ENCODE data around the gene TOM1L2.
A peak's percentile ranks its signal among the peaks of the same experiment; 100 is the strongest.

The TOM1L2 gene

GRCh38 chr17:17835415-17836249 is 136.6 kb downstream of the TOM1L2 start:
- no peak for DNase-seq (ENCODE audit: low read depth)

DNA sequence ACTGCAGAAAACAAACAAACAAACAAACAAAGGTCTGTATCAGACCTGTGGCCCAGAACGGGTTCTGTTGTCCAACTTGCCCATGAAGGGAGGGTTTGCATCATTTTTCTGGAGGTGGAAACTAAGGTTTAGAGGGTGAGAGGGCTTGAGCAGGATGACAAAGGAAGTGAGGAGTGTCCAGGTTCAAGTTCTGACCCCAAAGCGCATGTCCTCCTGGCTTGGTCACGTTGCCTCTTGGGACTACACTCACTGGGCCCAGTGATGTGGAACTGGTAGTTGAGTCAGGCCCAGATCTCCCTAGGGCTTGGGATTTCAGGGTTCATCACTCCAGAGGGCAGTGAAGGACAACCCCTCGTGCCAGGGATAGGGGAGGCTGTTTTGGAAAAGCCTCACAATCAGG is 137.2 kb downstream of the TOM1L2 start:
- no peak for DNase-seq (ENCODE audit: low read depth)

DNA sequence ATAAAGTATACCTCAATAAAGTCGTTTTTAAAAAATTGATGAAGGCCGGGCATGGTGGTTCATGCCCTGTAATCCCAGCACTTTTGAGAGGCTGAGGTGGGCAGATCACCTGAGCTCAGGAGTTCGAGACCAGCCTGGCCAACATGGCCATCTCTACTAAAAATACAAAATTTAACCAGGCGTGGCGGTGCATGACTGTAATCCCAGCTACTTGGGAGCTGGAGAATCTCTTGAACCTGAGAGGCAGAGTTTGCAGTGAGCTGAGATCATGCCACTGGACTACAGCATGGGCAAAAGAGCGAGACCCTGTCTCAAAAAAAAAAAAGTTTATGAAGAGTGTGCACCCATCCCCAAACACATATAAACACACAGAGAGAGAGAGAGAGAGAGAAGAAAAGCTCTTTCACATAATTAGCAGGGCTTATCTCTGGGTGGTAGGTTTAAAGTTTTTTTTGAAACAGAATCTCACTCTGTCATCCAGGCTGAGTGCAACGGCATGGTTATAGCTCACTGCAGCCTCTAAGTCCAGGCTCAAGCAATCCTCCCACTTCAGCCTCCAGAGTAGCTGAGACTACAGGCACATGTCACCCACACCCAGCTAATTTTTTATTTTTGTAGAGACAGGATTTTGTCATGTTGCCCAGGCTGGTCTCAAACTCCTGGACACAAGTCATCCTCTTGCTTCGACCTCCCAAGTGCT is 138.4 kb downstream of the TOM1L2 start:
- no peak for DNase-seq (ENCODE audit: low read depth)

DNA sequence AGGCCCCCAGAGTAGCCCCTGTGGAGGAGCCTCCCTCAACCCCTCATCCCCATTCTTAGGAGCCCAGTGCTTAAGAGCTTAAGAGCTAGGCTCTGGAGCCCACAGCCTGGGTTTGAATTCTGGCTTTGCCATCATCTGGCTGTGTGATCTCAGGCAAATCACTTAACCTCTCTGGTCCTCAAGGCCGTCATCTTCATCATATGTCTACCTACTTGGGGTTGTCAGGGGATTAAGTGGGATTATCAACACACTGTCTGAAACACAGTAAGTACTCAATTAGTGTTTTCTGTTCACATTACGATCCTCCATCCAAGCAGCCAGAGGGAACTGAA is 140.2 kb downstream of the TOM1L2 start:
- no peak for DNase-seq (ENCODE audit: low read depth)

- no peak for DNase-seq (ENCODE audit: low read depth)
These were observed 140.8 kb downstream of the TOM1L2 start for GRCh38 chr17:17831208-17832031.

- no peak for DNase-seq (ENCODE audit: low read depth)
These were observed 141.4 kb downstream of the TOM1L2 start for GRCh38 chr17:17830740-17831207.

- DNase-seq (ENCODE audit: low read depth) = no peak
These were observed 142.0 kb downstream of the TOM1L2 start for GRCh38 chr17:17830269-17830567.

GRCh38 chr17:17827826-17828621 is 144.2 kb downstream of the TOM1L2 start:
- DNase-seq (ENCODE audit: low read depth) = no peak

DNA sequence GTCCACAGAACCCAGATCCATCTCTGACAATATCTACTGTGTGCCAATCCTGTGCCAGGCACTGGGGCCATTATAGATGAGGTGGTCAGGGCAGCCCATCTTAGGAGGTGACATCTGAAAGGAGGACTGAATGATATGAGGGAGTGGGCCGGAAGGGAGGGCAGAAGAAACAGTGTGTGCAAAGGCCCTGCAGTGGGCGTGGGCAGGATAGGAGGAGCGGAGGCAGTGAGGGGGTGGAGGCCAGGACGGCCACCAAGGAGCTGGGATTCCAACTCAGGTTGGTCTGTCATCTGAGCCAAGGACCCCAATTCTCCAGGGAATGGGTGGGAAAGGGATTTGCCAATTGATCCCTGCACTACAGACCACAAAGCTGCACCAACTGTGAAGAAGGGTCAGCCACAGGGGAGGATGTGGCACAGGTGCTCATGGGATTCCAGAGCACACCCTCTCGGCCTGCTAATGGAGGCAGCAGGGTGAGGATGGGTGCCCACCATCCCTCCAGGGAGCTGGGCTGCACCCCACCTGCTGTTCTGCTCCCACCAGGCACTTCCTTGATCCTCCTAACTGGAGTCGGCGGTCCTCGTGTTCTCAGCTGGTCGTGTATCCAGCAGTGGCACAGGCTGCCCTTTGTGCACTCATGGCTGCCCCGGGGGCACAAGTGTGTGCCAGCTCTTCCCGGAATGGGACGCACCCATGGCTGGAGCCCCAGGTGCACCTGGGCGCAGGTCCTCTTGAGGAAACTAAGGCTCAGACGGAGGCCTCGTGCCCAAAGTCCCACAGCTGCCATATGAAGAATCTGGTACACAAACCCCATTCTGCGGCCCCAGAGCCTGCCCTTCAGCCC is 145.0 kb downstream of the TOM1L2 start:
- no peak for DNase-seq (ENCODE audit: low read depth)

DNA sequence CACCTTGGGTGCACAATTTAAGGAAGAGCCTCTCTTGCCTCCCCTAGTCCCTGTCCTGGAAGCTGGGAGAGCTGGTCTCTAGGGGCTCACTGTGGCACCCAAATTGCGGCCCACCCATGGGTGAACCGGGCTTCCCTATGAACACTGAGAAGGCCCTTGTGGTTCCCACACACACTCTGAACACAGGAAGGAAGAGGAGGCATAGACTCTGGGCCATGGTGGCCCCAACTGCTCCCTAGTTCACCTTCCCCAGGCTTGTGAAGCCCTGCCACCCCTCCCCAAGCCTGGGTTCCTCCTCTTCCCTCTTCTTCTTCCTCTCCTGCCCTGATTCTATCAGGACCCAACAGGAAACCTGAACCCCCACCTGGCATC is 145.9 kb downstream of the TOM1L2 start:
- no peak for DNase-seq (ENCODE audit: low read depth)

- no peak for DNase-seq (ENCODE audit: low read depth)
These were observed 147.2 kb downstream of the TOM1L2 start for GRCh38 chr17:17824783-17825614.

DNA sequence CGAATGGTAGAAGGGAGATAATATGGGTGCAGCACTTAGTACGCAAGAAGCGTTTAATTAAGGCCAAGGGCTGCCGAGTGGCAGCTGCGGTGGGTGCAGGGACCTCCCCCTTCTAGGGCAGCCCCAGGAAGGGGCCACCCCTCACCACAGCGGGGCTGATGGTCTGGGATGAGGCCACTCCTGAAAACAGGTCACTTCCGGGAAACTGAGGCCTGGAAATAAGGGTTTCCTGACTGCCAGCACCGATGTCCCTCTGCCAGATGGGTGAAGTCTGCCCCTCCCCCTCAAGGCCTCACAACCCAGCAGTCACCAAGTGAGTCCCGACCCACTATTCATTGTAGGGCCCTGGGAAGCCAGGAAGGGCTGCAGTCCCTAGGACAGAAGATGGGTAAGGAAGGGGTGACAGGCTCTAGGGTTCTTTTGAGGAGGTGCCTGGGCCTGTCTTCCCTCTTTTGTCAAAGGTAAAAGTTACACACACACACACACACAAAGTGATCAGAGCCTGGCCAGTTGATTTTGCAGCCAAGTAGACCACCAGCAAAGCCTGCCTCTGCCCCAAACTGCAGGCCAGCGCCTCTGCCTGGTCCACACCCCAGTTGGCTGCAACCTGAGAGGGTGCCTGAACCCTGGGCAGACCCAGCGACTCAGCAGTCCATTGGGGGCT is 147.9 kb downstream of the TOM1L2 start:
- DNase-seq (ENCODE audit: low read depth) = no peak

- DNase-seq (ENCODE audit: low read depth) = peak; percentile 52
These were observed 148.6 kb downstream of the TOM1L2 start for GRCh38 chr17:17823433-17824118.

GRCh38 chr17:17822616-17823015 is 149.6 kb downstream of the TOM1L2 start:
- DNase-seq (ENCODE audit: low read depth) = no peak

- no peak for DNase-seq (ENCODE audit: low read depth)
These were observed 150.0 kb downstream of the TOM1L2 start for GRCh38 chr17:17822189-17822588.

DNA sequence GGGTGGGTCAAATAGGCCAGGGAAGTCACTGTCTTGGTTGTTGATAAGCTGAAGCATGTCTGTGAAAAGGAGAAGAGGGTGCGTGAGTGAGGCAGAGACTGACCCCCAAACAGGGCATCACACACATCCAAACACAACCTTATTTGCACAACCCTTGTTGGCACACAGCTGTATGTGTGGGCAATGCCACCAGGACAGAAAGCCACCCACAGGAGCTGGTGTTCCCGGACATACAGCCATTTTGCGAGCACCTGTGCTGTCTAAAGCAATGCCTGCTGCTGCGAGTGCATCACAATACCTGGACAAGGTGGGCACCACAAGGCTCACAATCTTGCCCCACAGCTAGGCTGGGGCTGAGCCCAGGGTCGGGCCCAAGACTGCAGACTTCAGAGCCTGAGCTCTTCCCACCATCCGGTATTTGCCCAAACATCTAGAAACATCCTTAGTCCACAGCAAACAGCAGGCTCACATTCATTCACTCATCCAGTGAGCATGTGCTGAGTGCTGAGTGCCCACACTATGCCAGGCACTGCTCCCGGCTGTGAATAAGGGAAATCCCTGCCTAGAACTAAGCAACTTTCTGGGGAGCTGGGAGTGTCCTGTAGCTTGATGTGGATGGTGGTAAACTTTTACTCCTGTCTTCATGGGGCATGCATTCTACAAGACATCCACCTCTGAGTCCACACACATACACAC is 151.6 kb downstream of the TOM1L2 start:
- DNase-seq (ENCODE audit: low read depth) = no peak

DNA sequence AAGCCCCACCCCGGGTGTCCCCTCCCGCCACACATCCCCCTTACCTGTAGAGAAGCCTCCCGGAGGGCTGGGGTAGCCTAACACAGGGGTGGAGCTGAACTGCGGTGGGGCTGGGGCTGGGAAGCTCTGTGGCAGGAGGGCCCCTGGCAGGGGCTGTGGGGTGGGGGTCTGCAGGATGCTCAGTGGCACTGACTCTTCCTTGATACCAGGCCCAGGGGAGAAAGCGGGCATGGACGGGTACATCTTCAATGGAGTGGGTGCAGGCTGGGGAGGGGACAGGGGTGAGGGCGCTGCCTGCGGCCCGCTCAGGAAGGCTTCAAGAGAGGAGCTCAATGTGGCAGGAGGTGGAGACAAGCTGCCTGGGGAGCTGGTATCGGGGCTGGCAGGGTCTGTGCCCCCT is 152.2 kb downstream of the TOM1L2 start:
- DNase-seq (ENCODE audit: low read depth) = no peak

GRCh38 chr17:17819561-17819995 is 152.6 kb downstream of the TOM1L2 start:
- DNase-seq (ENCODE audit: low read depth) = peak; percentile 61

Measured in stimulated activated CD8-positive, alpha-beta memory T cell treated with anti-CD3 and anti-CD28 coated beads, Interleukin-4, amount 100 ng/mL, for 24 hours (primary cell).